GM12801 (cell line): ENCODE measurements around the gene DIO3.

Source experiments
- TF ChIP-seq, protein P1 (sequence below): IDR thresholded peaks from one replicate; pipeline ENCODE4 v1.5.1; 2011; ENCODE audit warnings: control low read depth; ENCODE audit not compliant: insufficient read length; ENCODE audit errors: extremely low read depth

The DIO3 gene

DNA sequence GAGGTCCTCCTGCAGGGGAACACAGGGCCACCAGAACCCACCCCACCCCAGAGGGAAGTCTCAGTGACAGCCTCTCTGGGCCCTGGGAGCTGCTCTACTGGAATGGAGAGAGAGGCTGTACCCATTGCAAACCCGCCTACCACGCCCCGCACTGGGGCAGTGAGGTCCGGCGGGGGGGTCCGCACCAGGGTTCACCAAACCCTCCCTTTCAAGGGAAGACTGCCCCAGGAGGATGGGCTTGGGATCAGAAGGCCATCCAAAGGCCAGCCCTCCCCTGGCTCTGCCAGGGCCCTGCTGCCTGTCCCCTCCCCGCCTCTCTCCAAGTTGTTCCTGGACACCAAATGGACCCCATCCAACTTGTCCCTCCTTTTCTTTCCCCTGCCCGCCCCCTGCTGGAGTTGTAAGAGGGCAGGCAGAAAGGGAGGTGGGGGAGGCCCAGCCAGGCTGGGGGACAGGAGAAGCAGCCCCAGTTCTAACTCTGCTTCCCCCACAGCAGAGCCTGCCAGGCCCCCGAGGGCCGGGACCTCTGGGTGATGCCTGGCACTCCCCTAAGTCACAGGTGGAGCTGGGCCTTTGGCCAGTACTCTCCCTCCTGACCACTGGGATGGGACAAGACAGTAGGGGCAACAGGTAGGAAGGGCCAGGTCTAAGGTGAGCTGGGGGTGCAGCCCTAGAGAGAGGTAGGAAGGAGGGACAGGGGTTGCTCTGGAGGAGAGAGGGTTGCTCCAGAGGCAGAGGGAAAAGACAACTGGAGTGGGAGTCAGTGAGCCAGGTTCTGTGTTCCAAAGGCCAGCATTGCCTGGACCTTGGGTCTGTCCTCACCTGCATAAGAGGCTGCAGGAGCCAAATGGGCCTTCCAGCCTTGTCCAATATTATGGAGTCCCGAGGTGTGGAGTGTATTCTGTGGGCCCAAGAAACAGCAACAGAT lies 3.2 kb upstream of the DIO3 start:
- TF ChIP-seq, protein P1, sequence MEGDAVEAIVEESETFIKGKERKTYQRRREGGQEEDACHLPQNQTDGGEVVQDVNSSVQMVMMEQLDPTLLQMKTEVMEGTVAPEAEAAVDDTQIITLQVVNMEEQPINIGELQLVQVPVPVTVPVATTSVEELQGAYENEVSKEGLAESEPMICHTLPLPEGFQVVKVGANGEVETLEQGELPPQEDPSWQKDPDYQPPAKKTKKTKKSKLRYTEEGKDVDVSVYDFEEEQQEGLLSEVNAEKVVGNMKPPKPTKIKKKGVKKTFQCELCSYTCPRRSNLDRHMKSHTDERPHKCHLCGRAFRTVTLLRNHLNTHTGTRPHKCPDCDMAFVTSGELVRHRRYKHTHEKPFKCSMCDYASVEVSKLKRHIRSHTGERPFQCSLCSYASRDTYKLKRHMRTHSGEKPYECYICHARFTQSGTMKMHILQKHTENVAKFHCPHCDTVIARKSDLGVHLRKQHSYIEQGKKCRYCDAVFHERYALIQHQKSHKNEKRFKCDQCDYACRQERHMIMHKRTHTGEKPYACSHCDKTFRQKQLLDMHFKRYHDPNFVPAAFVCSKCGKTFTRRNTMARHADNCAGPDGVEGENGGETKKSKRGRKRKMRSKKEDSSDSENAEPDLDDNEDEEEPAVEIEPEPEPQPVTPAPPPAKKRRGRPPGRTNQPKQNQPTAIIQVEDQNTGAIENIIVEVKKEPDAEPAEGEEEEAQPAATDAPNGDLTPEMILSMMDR: no peak

DNA sequence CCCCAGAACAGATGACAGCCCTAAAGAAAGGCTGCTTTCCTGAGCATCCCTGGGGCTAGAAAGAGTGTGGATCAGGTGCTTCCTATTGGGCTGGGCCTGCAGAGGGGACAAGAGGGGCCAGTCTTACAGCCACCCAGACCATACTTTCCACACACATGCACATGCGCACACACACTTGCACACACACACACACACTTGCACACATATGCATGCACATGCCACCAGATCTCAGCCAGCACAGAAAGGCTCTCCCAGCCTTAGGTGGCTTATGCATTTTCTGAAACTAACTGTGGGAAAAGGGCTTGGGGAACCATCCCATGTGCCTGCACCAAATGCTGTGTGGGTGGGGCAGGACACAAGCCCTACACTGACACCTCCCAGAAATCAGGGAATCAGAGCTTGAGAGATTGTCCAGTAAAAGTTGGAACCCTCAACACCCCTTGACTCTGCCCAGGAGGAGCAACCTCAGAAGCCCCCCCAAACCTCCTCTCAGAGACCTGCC lies 2.5 kb upstream of the DIO3 start:
- TF ChIP-seq, protein P1: no peak

DNA sequence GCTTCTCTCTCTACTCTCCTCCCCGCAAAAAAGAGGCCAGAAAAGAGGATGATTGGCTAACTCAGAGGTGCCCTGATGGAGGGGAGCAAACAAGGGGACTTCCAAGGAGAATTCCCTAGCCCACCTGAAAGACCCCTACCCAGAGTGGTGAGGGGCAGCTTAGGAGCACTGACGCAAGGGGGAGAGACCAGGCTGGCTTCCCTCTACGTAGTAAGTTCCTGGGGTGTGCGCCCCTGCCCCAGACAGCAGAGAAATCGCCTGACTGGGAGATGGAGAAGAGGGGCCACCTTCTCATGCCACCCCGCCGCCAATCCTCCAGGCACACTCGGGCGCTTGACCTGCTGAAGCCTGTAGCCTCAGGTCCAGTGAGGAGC lies 2.1 kb upstream of the DIO3 start:
- TF ChIP-seq, protein P1: no peak

DNA sequence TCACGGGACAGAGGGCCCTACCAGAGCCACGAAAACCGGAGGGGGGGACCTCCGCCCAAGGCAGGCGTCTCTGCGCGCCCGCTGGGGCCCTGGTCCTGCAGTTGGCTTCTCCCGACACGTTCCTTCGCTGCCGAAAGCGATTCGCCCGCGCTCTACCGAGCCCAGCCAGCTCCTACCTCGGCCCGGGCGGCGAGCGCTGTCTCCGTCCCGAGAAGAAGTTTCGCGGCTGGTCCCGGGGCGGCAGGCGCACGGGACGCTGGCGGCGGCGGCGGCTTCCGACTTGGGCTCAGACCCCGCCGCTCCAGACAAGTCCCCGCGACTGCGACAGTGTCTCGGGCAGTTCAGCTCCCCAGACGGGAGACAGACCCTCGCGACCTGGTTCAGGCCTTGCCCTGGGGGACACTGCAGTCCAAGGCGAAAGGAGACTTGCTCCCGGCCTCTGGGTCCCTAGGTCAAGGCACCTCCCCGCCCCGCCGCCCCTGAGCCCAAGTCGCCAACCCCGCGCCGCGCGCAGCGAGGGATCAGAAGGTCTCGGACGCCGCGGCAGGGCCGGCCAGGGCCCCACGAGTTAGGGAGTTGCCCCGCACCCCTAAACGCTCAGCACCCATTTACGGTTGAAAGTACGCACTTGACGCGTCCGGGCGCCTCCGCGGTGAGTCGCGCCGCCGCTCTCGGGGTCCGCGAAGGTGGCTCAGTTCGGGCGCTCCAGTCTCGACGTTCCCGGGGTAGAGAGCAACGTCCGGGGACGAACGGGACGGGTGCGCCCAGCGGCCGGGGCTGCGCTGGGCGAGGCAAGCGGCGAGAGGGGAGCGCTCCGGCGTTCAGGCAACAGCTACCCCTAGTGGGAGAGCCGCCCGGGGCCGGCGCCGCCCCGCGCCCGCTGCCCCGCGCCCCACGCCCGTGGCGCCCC lies 1.4 kb upstream of the DIO3 start:
- TF ChIP-seq, protein P1: no peak

DNA sequence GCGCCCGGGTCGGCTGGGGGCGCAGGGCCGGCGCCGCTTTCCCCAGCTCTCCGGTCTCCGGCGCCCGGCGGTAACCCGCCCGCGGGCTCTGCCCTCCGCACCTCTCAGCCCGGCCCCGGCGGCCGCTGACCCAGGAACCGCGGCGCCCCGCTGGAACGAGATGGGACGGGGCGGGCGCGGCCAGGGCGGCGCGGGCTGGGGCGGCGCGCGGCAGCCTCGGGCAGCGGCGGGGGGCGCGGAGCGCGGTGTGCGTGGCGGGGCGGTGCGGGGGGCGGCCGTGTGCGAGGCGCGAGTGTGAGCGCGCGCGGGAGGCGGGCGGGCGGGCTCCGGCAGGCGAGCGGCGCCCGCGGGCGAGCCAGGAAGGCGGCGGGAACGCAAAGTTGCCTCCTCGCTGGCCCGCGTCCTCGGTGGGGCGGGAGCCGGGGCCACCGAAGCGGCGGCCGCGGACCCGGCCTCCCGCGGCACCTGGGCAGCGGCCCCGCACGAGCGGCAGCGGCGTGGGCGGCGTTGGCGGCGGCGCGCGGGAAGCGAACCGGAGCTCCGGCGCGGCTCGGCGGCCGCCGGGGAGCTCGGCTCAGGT lies 671 bp upstream of the DIO3 start:
- TF ChIP-seq, protein P1: no peak

DNA sequence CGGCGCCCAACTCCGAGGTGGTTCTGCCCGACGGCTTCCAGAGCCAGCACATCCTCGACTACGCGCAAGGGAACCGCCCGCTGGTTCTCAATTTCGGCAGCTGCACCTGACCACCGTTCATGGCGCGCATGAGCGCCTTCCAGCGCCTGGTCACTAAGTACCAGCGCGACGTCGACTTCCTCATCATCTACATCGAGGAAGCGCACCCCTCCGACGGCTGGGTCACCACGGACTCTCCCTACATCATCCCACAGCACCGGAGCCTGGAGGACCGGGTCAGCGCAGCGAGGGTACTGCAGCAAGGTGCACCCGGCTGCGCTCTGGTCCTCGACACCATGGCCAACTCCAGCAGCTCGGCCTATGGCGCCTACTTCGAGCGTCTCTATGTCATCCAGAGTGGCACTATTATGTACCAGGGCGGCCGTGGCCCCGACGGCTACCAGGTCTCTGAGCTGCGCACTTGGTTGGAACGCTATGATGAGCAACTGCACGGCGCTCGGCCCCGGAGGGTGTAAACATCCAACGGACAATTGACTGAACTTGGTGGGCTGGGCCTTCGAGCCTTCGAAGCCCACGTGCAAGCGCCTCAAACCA lies 699 bp downstream of the DIO3 start:
- TF ChIP-seq, protein P1: no peak
